Stimulated activated CD8-positive, alpha-beta memory T cell treated with anti-CD3 and anti-CD28 coated beads, Interleukin-4, amount 100 ng/mL, for 4 hours (primary cell): ENCODE measurements around the gene PRUNE2.
A peak's percentile ranks its signal among the peaks of the same experiment; 100 is the strongest.

Source experiments
- DNase-seq, 2 donors: peaks; one replicate each; pipeline ENCODE4 v3.0.0-alpha.2; 2020; ENCODE audit warnings: low read depth in 2 of 2, low spot score in 1 of 2

The PRUNE2 gene

GRCh38 chr9:76580188-76580587, 325.7 kb downstream of the PRUNE2 start:
- DNase-seq: no peak

GRCh38 chr9:76576344-76576743, 329.6 kb downstream of the PRUNE2 start:
- peak; percentile 33 to 69 for DNase-seq

- no peak for DNase-seq
Observed at GRCh38 chr9:76575761-76576160, 330.2 kb downstream of the PRUNE2 start.

DNA sequence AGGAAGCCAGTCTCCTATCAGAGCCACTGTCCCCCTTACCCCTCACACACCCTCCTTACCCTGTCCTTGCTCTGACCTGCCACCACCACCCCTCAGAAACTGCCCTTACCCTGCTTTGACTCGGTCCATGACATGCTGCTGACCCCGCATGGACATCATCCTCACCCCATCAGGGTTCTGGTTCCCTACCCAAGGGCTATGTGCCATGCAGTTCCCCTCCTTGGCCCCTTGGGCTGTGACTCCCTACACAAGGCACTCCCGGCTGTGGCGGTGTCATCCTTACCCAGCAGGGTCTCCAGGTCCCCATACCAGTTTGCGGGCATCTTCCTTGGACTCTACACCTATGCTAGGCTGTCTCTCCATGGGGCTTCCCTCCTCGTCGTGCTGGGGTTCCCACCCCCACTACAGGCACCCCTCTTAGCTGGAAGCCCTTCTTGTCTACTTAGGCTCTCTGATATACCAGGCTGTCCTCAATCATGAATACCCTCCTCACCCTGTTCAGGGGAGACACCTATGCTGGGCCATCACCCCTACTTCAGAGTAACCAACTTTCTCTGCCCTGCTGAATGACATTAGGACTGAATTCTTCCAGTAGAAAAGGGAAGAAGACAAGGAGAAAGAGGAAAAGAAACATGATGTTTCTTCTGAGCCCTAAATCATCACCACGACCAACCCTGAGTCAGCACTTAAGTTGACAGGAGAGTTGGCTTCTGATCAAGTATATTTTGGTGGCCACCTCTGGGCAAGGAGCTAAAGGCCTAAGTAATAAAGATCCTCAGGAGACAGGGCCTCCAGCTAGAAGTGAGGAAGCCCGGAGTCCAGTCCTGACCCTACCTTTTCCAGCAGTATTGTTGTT, 331.8 kb downstream of the PRUNE2 start:
- no peak for DNase-seq

DNA sequence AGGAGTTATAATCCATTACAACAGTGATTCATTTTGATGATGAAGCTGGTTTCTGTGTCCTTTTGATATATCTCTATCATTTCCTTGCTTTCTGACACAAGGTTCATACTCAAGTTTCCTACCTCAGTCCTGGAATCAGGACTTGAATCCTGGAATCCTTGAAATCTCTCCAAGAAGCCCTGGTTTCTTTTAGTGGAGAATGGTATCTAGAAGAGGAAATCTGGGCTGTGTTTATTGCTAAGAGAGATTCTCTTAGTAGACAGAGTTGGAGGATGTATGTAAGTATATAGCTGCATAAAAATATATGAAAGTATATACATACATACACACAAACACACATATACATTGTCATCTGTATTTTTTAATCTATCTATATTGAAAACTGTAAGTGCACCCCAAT, 332.5 kb downstream of the PRUNE2 start:
- no peak for DNase-seq

GRCh38 chr9:76572151-76572550, 333.8 kb downstream of the PRUNE2 start:
- DNase-seq: no peak

GRCh38 chr9:76571743-76572146, 334.2 kb downstream of the PRUNE2 start:
- DNase-seq: no peak

GRCh38 chr9:76571288-76571687, 334.6 kb downstream of the PRUNE2 start:
- DNase-seq: no peak

DNA sequence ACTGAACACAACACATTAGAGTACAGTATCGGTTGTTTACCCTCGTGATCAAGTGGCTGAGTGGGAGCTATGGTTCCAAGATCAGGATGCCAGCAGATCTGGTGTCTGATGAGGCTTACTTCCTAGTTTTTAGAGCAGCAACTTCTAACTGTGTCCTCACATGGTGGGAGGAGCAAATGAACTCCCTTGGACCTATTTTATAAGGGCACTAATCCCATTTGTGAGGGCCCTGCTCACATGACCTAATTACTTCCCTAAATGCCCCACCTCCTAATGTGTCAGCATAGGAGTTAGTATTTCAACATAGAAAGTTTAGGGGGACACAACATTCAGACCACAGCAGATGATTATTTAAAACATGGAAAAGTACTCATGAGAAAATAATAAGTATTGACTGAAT, 335.1 kb downstream of the PRUNE2 start:
- DNase-seq: no peak

DNA sequence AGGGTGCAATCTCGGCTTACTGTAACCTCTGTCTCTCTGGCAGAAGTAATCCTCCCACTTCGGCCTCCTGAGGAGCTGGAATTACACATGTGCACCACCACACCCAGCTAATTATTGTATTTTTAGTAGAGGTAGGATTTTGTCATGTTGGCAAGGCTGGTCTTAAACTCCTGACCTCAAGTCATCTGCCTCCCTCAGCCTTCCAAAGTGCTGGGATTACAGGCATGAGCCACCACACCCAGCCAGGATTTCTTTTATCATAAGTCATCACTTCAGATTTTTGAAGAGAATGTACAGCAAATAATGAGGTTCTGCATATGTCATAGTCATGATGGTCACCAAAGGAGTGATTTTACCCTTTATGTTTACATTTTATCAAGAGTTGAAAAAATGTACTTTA, 338.8 kb downstream of the PRUNE2 start:
- DNase-seq: no peak

DNA sequence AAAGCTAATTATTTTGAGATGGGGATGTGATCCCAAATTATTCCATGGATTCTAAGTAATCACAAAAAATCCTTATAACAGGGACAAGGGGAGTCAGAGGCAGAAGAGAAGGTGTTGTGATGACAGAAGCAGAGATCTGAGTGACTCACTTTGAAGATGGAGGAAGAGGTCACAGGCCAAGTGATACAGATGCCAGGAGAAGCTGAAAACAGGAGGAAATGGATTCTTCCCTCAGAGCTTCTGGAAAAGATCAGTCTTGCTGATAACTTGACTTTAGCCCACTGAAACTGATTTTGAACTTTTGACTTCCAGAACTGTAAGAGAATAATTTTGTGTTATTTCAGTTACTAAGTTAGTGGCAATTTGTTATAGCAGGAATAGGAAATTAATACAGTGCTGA, 341.6 kb downstream of the PRUNE2 start:
- DNase-seq: no peak

DNA sequence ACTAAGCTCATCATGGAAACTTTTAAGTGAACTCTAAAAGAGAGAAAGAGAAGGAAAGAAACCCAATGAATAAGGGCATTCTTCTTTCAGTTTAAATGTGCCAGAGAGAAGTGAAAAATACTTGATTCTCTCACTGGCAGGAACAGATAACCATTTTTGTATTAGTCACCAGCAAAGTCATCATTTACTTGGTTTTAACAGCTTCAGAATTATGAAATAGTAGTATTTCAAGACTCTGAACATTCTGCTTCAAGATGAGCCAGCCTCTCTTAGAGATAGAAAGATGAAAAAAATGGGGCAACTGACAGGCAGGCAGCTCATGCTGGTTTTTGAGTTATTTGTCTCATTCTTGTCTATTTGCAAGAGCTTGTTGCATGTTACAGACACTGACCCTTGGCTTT, 343.4 kb downstream of the PRUNE2 start:
- no peak for DNase-seq

- DNase-seq: no peak
Observed at GRCh38 chr9:76561900-76562299, 344.0 kb downstream of the PRUNE2 start.
